GM19351 (cell line): ENCODE results near the gene CABYR.

Experiments used
- ATAC-seq: cut with Tn5 transposase; IDR thresholded peaks from one replicate; pipeline ENCODE4 v1.9.1; 2021; ENCODE audit warnings: mild to moderate bottlenecking, moderate library complexity; ENCODE audit not compliant: unreplicated experiment

CABYR gene

GRCh38 chr18:24189007-24189528, 50.2 kb downstream of the CABYR start:
- peak; percentile 82 for ATAC-seq

- no peak for ATAC-seq
Observed at GRCh38 chr18:24189664-24190346, 50.9 kb downstream of the CABYR start.

DNA sequence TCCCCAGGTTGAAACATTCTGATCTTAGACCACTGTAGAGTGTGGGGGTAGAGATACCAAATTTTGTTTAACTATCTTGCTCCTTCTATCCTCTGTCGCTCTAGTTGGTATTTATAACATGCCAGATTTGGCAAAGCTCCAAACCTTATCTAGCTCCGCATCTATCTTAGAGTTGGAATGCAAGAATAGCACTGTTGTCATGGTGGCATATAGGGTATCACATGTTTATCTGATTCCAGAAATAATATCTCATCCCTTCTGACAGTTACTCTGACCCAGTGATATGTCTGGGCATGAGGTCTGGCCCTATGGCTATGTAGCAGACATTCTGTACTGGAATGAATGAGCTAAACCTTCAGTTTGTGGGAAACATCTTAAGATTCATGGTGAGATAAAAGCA, 51.7 kb downstream of the CABYR start:
- no peak for ATAC-seq

GRCh38 chr18:24195296-24196053, 56.6 kb downstream of the CABYR start:
- no peak for ATAC-seq

DNA sequence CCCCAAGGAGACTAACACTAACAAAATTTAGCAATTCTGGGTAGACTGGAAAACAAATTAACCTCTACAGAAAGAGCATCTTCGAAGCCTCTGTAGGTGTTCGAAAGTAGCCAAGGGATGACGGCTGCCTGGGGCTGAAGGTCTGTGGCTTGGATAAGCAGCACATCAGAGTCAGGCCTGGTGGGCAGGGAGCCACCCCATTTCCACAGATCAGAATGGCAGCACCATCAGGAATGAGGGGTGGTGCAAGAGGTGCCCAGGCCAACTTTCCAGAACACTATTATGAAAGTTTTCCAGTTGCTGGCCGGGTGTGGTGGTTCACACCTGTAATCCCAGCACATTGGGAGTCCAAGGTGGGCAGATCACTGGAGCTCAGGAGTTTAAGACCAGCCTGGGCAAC, 57.9 kb downstream of the CABYR start:
- no peak for ATAC-seq

- ATAC-seq: no peak
Observed at GRCh38 chr18:24197412-24197811, 58.5 kb downstream of the CABYR start.

DNA sequence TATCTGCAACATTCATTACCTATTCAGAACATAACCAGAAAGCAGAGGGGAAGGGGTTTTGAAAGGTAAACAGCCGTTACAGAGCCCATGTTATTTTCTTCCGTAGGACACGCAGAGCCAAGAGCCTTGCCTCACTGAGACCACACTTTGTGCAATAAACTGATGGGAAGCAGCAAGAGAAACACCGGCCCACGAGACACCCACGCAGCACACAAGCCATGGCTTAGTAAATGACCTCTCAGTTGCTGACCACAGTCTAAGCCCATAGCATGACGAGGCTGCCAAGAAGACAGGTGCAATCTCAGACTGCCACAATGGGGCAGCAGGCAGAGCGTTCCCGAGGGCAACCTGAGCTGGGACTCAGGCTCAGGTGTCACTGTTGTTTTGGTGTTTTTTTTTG, 59.6 kb downstream of the CABYR start:
- no peak for ATAC-seq

- no peak for ATAC-seq
Observed at GRCh38 chr18:24199372-24199962, 60.6 kb downstream of the CABYR start.

- no peak for ATAC-seq
Observed at GRCh38 chr18:24200494-24201290, 61.8 kb downstream of the CABYR start.

DNA sequence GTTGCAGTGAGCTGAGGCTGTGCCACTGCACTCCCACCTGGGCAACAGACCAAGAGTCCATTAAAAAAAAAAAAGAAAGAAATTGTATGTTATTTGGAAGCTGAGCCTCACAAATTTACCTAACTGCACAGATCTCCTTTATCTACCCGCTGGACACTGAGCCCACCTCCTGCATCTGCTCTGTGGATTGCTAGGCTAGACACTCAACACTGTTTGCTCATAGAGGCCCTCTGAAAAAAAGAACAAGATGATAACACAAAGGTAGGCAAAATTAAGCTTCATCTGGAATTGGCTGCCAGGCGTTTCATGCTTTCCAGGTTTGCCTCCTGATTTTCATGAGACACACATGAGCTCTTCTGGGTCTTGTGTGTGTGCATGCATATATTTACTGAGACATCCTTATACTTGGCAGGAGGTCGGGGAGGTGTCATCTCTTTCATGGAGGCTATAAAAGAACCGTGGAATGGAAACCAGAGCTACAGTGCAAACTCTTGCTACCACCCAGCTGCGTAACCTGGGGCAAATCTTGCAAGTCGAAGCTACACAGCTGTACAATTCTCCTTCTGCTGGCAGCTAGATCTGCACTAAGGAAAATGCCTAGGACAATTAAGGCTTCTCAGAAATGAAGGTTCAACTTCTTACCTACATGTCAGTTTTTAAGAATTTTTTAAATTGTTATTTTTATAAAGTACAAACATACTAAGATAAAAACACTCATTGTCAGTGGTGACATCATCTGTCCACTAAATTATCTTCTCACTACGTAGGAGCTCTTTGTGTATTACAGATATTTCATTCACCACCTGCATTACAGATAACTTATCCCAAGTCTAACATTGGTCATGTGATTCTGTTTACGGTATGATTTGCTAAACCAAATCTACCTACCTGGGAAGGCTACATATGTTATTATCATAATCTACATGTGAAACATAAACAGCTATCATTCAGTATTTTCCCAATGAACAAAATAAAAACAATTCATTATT, 63.1 kb downstream of the CABYR start:
- ATAC-seq: no peak

- ATAC-seq: no peak
Observed at GRCh38 chr18:24204904-24205303, 66.0 kb downstream of the CABYR start.

GRCh38 chr18:24208270-24209035, 69.6 kb downstream of the CABYR start:
- ATAC-seq: no peak

GRCh38 chr18:24209558-24209957, 70.7 kb downstream of the CABYR start:
- no peak for ATAC-seq
